PC-3 (cell line): ENCODE measurements around the gene PEPD. TPM values are rescaled to one million over a fixed set of nuclear protein-coding genes. Genes with fewer than 3 reads are reported as not detected.
A peak's percentile ranks its signal among the peaks of the same experiment; 100 is the strongest.

Source experiments
- ATAC-seq: fragments of 200-7000 bp; cut with Tn5 transposase; 2 replicates; pipeline ENCODE4 v1.9.1; 2020; ENCODE audit warnings: mild to moderate bottlenecking, moderate library complexity
- BruUV-seq: library from RNA; stranded (reverse); fragments of 400-500 nt; replicated peaks from 2 replicates; lab custom pipeline; 2021; lab: Mats Ljungman, UMichigan
- CTCF ChIA-PET: fragments of 300-600 bp; sonication (Branson Sonifier 250); formaldehyde crosslinking; loops from one replicate; lab custom pipeline; 2022; ENCODE audit warnings: antibody characterized with exemption; lab: Charles Lee
- POLR2A ChIA-PET: fragments of 300-600 bp; sonication (Branson Sonifier 250); formaldehyde crosslinking; loops from one replicate; lab custom pipeline; 2022; ENCODE audit warnings: antibody characterized with exemption; ENCODE audit not compliant: unreplicated experiment; lab: Charles Lee
- DNase-seq: peaks from one replicate; pipeline ENCODE4 v3.0.0-alpha.2; 2015
- H2AFZ ChIP-seq: fragments of 300-600 bp; sonication (generic); 2 replicates; pipeline ENCODE4 v1.6.0; 2016; ENCODE audit warnings: antibody characterized with exemption, low read length
- H3F3A ChIP-seq: fragments of 300-600 bp; sonication (generic); one replicate; pipeline ENCODE4 v1.6.0; 2017; ENCODE audit warnings: antibody characterized with exemption, low read length, control low read depth, mild to moderate bottlenecking; ENCODE audit not compliant: unreplicated experiment
- H3K27ac ChIP-seq: fragments of 300-600 bp; sonication (generic); 2 replicates; pipeline ENCODE4 v1.5.1; 2016; ENCODE audit warnings: mild to moderate bottlenecking, low read length
- H3K27me3 ChIP-seq: fragments of 300-600 bp; sonication (generic); 2 replicates; pipeline ENCODE4 v1.6.1; 2016; ENCODE audit warnings: low read length, mixed read lengths
- H3K36me3 ChIP-seq: fragments of 300-600 bp; sonication (generic); 2 replicates; pipeline ENCODE4 v1.6.1; 2016; ENCODE audit warnings: low read depth, mixed run types, low read length, mixed read lengths
- H3K4me1 ChIP-seq: fragments of 300-600 bp; sonication (generic); 2 replicates; pipeline ENCODE4 v1.5.1; 2016; ENCODE audit warnings: low read length; ENCODE audit not compliant: insufficient read depth
- H3K4me2 ChIP-seq: fragments of 300-600 bp; sonication (generic); 2 replicates; pipeline ENCODE4 v1.6.0; 2016; ENCODE audit warnings: low read length
- H3K4me3 ChIP-seq: fragments of 300-600 bp; sonication (generic); 2 replicates; pipeline ENCODE4 v1.5.1; 2016; ENCODE audit warnings: mild to moderate bottlenecking, low read length, mixed read lengths
- H3K79me2 ChIP-seq: fragments of 300-600 bp; sonication (generic); 2 replicates; pipeline ENCODE4 v1.6.1; 2017; ENCODE audit warnings: low read length, mixed read lengths
- H3K9ac ChIP-seq: fragments of 300-600 bp; sonication (generic); 2 replicates; pipeline ENCODE4 v1.6.0; 2016; ENCODE audit warnings: mild to moderate bottlenecking, low read length
- H3K9me2 ChIP-seq: fragments of 300-600 bp; sonication (generic); replicated peaks from 2 replicates; pipeline ENCODE4 v1.6.1; 2016; ENCODE audit warnings: mixed run types, low read length, mixed read lengths
- H3K9me3 ChIP-seq: fragments of 300-600 bp; sonication (generic); 2 replicates; pipeline ENCODE4 v1.6.1; 2016; ENCODE audit warnings: low read length, mixed read lengths
- H4K20me1 ChIP-seq: fragments of 300-600 bp; sonication (generic); 2 replicates; pipeline ENCODE4 v1.6.1; 2016; ENCODE audit warnings: low read length, mixed read lengths
- EZH2 ChIP-seq: fragments of 300-600 bp; sonication (generic); IDR thresholded peaks from one replicate; pipeline ENCODE4 v1.6.1; 2017; ENCODE audit warnings: antibody characterized with exemption, mild to moderate bottlenecking, low read length; ENCODE audit not compliant: unreplicated experiment
- EZH2phosphoT487 ChIP-seq: fragments of 300-600 bp; sonication (generic); IDR thresholded peaks from 2 replicates; pipeline ENCODE4 v1.6.1; 2018; ENCODE audit warnings: mild to moderate bottlenecking, antibody characterized with exemption, low read length, borderline replicate concordance
- intact Hi-C: fragments of 100-400 bp; cut with micrococcal nuclease; formaldehyde crosslinking; loops from 2 replicates; pipeline ENCODE4 v1.9.0; 2023
- total RNA-seq: library from RNA; depleted of rRNA; stranded (reverse); fragments of >200 nt; gene quantifications from 2 replicates; pipeline ENCODE4 v1.2.3, GENCODE V29; 2014
- TF ChIP-seq, protein P1 (sequence below): fragments of 300-600 bp; sonication (generic); conservative IDR thresholded peaks from 2 replicates; pipeline ENCODE4 v1.5.1; 2017; ENCODE audit warnings: antibody characterized with exemption, low read depth, mild to moderate bottlenecking, low read length

The PEPD gene
- total RNA-seq, 1 experiment from 2014 or later: 53.4 TPM

DNA sequence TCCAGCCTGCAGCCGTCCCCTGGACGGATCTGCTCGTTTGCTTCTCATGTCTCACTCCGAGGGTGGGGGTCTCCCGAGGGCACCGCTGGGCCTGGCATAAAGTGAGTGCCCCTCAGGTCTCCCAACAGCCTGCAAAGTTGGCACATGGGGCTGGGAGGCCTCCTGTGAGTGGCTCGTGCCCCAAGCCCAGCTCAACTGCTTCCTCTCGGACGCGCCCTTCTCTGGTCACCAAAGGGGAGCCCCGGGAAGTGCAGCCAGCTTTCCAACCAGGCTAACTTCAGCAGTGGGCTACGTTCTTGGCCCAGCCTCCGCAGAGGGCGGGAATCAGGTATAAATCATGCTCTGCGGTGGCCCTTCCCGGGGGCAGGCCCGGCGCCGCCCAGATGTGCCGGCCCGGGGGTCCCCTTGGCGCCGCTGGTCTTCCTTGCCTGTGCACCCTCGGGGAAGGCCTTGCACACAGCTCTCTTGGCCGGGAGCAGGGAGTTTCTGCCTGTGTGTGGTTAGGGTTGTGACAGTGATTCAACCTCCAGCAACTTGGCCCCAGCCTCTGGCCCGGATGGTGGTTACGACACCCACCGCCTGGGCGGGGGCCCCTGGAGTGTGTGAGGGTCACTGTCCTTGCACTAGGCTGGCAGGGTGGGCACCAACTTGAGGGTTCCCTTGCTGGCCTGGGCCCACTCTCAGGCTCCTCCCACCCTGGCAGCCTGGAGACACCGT is 127.4 kb downstream of the PEPD start:
- no peaks in the 10 kb centered on the region for H3K9me3 ChIP-seq
- no peaks in the 10 kb centered on the region for H3F3A ChIP-seq
- no peak overlapping the region for H3K4me3 ChIP-seq
- H2AFZ ChIP-seq: no peak overlapping the region
- intact Hi-C loops: no loop called here
- POLR2A ChIA-PET: no interaction called here
- no TSS peak for BruUV-seq
- no peaks in the 10 kb centered on the region for H3K27me3 ChIP-seq
- no peaks in the 10 kb centered on the region for H3K4me1 ChIP-seq
- DNase-seq (peak; percentile 14), ATAC-seq (peak; percentile 39; the same call in 1 of the 2 replicates)
- no peaks in the 10 kb centered on the region for H3K79me2 ChIP-seq
- no peaks in the 10 kb centered on the region for H4K20me1 ChIP-seq
- CTCF ChIA-PET: interaction anchor here (0.6 kb wide), 1 partner anchor 78 kb away, joined by 4 read pairs; no protein-coding TSS in a partner anchor
- no peak overlapping the region for H3K27ac ChIP-seq
- no peaks in the 10 kb centered on the region for H3K36me3 ChIP-seq
- no peaks in the 10 kb centered on the region for H3K9me2 ChIP-seq
- no peak overlapping the region for H3K9ac ChIP-seq
- H3K4me2 ChIP-seq: no peak overlapping the region
- TF ChIP-seq EZH2phosphoT487: no peak
- no peak for TF ChIP-seq EZH2
- TF ChIP-seq, protein P1, sequence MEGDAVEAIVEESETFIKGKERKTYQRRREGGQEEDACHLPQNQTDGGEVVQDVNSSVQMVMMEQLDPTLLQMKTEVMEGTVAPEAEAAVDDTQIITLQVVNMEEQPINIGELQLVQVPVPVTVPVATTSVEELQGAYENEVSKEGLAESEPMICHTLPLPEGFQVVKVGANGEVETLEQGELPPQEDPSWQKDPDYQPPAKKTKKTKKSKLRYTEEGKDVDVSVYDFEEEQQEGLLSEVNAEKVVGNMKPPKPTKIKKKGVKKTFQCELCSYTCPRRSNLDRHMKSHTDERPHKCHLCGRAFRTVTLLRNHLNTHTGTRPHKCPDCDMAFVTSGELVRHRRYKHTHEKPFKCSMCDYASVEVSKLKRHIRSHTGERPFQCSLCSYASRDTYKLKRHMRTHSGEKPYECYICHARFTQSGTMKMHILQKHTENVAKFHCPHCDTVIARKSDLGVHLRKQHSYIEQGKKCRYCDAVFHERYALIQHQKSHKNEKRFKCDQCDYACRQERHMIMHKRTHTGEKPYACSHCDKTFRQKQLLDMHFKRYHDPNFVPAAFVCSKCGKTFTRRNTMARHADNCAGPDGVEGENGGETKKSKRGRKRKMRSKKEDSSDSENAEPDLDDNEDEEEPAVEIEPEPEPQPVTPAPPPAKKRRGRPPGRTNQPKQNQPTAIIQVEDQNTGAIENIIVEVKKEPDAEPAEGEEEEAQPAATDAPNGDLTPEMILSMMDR: no peak

DNA sequence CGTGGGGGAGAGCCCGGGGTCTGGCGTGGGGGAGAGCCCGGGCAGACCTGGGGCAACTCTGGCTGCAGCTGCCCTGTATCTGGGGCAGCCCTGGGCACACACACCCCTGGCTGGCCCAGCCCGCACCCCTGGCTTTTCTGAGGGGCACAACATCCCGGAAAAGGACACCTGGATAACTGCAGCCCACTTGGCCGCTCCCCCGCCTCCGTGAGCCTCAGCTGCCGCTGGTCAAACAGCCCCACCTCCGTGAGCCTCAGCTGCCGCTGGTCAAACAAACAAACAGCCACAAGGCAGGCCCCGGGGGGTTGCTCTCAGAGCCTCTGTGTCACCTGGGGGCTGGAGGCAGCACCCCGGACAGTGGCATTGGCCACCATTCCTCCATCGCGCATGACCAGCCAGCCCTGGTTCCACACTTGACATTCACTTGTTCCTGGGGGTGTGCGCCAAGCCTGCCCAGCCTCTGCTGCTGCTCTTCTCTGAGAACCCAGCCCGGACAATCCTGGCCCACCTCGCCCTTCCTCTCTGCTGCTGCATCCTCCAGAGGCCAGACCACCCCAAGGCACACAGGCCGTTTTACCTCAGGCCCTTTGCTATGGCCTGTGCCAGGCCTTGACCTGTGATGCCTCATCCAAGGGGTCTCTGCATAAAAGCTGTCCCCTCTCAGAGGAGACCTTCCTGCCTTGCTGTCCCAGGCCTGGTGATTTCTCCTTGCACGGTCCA is 128.1 kb downstream of the PEPD start:
- Histone ChIP-seq H4K20me1 (no peaks in the 10 kb centered on the region), H3K4me1 (no peaks in the 10 kb centered on the region), H3K4me3 (no peak overlapping the region), H3K27me3 (no peaks in the 10 kb centered on the region), H3K79me2 (no peaks in the 10 kb centered on the region), H2AFZ (no peak overlapping the region), H3F3A (no peaks in the 10 kb centered on the region), H3K36me3 (no peaks in the 10 kb centered on the region), H3K27ac (no peak overlapping the region), H3K9me2 (no peaks in the 10 kb centered on the region), H3K4me2 (no peak overlapping the region), H3K9ac (no peak overlapping the region), H3K9me3 (no peaks in the 10 kb centered on the region)
- TF ChIP-seq, protein P1: no peak
- TF ChIP-seq EZH2phosphoT487 (no peak), EZH2 (no peak)
- POLR2A ChIA-PET: no interaction called here
- CTCF ChIA-PET: no interaction called here
- ATAC-seq: no peak
- BruUV-seq: no TSS peak
- intact Hi-C loops: no loop called here
- DNase-seq: no peak
